ENCODE measurements around the gene HSBP1. TPM values are rescaled to one million over a fixed set of nuclear protein-coding genes. Genes with fewer than 3 reads are reported as not detected.

Gene HSBP1
- total and polyA plus RNA-seq, 2 experiments from 2014 or later, result 26.7 to 384 TPM

DNA sequence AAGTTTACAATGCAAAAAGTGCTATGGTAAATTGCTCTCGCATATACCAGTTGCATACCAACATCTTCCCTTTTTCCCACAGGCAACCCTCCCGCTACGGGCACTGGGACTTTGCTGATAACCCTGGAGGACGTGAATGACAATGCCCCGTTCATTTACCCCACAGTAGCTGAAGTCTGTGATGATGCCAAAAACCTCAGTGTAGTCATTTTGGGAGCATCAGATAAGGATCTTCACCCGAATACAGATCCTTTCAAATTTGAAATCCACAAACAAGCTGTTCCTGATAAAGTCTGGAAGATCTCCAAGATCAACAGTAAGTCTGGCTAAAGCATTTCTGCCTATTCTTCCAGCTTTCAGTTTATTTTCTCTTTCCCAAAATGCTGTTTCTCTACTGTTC, 27.9 kb upstream of the HSBP1 start:
- Histone ChIP-seq H3K27me3 (no peaks in the 10 kb centered on the region), H3K36me3 (replicated peaks; ENCODE audit: insufficient read depth, low read depth) (no peaks in the 10 kb centered on the region), H4K20me1 (ENCODE audit: insufficient read depth, poor library complexity, severe bottlenecking) (no peaks in the 10 kb centered on the region), H3K9me3 (ENCODE audit: low read depth) (no peaks in the 10 kb centered on the region), H3K79me2 (no peaks in the 10 kb centered on the region), H3K4me1 (ENCODE audit: insufficient read depth) (no peaks in the 10 kb centered on the region), H3K4me3 (no peak overlapping the region), H3K9me2 (replicated peaks; ENCODE audit: insufficient read depth) (no peaks in the 10 kb centered on the region), H3K27ac (no peak overlapping the region), H3K4me2 (no peak overlapping the region), H2AFZ (no peak overlapping the region)
- 35% methylated on average over 6 of the region's 6 CpGs for WGBS (ENCODE audit: low lambda C conversion rate, missing lambda C conversion rate)
- TF ChIP-seq, protein P1, sequence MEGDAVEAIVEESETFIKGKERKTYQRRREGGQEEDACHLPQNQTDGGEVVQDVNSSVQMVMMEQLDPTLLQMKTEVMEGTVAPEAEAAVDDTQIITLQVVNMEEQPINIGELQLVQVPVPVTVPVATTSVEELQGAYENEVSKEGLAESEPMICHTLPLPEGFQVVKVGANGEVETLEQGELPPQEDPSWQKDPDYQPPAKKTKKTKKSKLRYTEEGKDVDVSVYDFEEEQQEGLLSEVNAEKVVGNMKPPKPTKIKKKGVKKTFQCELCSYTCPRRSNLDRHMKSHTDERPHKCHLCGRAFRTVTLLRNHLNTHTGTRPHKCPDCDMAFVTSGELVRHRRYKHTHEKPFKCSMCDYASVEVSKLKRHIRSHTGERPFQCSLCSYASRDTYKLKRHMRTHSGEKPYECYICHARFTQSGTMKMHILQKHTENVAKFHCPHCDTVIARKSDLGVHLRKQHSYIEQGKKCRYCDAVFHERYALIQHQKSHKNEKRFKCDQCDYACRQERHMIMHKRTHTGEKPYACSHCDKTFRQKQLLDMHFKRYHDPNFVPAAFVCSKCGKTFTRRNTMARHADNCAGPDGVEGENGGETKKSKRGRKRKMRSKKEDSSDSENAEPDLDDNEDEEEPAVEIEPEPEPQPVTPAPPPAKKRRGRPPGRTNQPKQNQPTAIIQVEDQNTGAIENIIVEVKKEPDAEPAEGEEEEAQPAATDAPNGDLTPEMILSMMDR (IDR thresholded peaks at IDR 0.05; ENCODE audit: poor library complexity), result no peak
- TF ChIP-seq EZH2phosphoT487 (IDR thresholded peaks at IDR 0.05; ENCODE audit: low read depth, severe bottlenecking, unreplicated experiment) (no peak), EZH2 (IDR thresholded peaks at IDR 0.05; ENCODE audit: borderline replicate concordance) (no peak)
- no peak for DNase-seq (ENCODE audit: low spot score)

DNA sequence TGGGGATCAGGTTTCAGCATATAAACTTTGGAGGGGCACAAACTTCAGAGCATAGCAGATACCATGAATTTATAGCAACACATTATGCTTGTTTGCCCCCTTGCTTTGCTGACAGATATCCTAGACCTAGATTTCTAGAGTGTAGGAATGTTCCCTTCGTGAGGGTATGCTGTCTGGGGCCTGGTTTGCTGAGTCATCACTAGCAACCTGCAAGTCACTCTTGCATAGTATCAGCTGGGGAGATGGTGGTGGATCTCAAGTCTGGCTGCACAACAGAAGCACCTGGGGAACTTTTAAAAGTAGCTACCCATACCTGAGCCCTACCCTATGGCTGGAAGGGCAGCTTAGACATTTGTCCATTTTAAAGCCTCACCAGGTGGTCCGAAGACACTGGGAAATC, 22.3 kb upstream of the HSBP1 start:
- Histone ChIP-seq H3K4me3 (no peak overlapping the region), H3K27ac (no peak overlapping the region), H4K20me1 (ENCODE audit: insufficient read depth, poor library complexity, severe bottlenecking) (no peaks in the 10 kb centered on the region), H3K4me1 (ENCODE audit: insufficient read depth) (no peaks in the 10 kb centered on the region), H3K9me2 (replicated peaks; ENCODE audit: insufficient read depth) (no peaks in the 10 kb centered on the region), H3K9me3 (ENCODE audit: low read depth) (no peaks in the 10 kb centered on the region), H3K27me3 (no peaks in the 10 kb centered on the region), H3K4me2 (no peak overlapping the region), H2AFZ (no peak overlapping the region), H3K79me2 (no peaks in the 10 kb centered on the region), H3K36me3 (replicated peaks; ENCODE audit: insufficient read depth, low read depth) (no peaks in the 10 kb centered on the region)
- TF ChIP-seq EZH2 (IDR thresholded peaks at IDR 0.05; ENCODE audit: borderline replicate concordance) (no peak), EZH2phosphoT487 (IDR thresholded peaks at IDR 0.05; ENCODE audit: low read depth, severe bottlenecking, unreplicated experiment) (no peak)
- TF ChIP-seq, protein P1 (IDR thresholded peaks at IDR 0.05; ENCODE audit: poor library complexity), result no peak
- 79% methylated on average over 2 of the region's 2 CpGs for WGBS (ENCODE audit: low lambda C conversion rate, missing lambda C conversion rate)
- no peak for DNase-seq (ENCODE audit: low spot score)

DNA sequence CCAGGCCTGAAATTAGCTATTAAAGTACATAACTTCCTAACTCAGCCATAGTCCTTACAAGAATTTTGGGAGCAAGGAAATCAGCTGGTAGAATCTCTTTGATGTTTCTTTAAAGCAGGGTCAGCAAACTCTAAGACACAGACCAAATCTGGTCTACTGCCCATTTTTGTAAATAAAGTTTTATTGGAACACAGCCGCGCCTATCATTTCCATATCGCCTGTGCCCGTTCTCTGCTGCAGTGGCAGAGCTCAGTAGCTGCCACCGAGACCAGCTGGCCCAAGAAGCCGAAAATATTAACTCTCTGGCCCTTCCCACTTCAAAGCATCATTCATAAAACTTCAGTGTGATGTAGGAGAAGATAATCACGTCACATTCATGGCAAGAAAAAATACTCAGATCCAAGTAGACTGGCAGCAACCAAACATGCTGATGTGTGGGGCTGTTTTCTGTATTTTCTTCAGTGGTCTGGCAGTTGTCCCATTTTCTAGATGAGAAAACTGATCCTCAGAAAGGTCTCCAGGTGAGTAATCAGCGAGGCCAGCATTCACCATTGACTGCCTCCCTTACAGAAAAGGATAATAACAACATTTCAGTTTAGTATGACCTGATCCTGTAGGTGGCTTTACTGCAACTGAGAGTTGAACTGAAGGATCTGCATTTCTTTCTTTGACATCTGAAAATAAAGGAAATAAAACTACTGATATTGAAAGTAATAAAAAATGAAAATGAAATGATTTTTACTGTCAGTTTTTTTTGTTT, 18.0 kb upstream of the HSBP1 start:
- H2AFZ ChIP-seq, result no peak overlapping the region
- no peaks in the 10 kb centered on the region for H3K36me3 ChIP-seq (replicated peaks; ENCODE audit: insufficient read depth, low read depth)
- H3K27me3 ChIP-seq, result no peaks in the 10 kb centered on the region
- H3K9me2 ChIP-seq (replicated peaks; ENCODE audit: insufficient read depth), result no peaks in the 10 kb centered on the region
- no peaks in the 10 kb centered on the region for H4K20me1 ChIP-seq (ENCODE audit: insufficient read depth, poor library complexity, severe bottlenecking)
- H3K4me1 ChIP-seq (ENCODE audit: insufficient read depth), result no peaks in the 10 kb centered on the region
- H3K4me2 ChIP-seq, result no peak overlapping the region
- no peak overlapping the region for H3K4me3 ChIP-seq
- no peak overlapping the region for H3K27ac ChIP-seq
- H3K79me2 ChIP-seq, result no peaks in the 10 kb centered on the region
- no peak for DNase-seq (ENCODE audit: low spot score)
- TF ChIP-seq, protein P1 (IDR thresholded peaks at IDR 0.05; ENCODE audit: poor library complexity), result no peak
- no peaks in the 10 kb centered on the region for H3K9me3 ChIP-seq (ENCODE audit: low read depth)
- whole genome bisulfite sequencing (ENCODE audit: low lambda C conversion rate, missing lambda C conversion rate), result 87% methylated on average over 8 of the region's 8 CpGs
